ENCODE results near the gene CLRN3.

CLRN3 gene, protein sequence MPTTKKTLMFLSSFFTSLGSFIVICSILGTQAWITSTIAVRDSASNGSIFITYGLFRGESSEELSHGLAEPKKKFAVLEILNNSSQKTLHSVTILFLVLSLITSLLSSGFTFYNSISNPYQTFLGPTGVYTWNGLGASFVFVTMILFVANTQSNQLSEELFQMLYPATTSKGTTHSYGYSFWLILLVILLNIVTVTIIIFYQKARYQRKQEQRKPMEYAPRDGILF

DNA sequence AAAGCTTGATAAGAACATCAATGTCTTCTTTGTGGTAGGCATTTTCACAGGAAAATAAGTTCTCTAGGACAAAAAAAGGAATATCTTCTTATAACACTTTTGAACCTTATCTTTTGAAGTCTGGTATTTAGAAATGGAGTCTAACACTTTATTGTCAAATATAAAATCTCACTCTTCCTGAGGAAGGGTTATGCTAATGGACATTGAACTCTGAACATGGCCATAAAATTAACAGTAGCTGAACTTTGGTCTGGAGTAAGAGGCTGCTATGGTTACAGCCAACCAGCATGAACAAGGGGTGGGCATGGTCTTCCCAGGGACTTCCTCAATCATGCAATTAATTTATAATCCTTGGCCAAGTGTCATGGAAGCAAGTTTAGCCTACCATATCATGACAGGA lies at the start of gene CLRN3:
CLRN3 (minus strand) TSS at position 199 of the 400 bp plus-strand sequence; CDS start at position 42, 157 bp downstream.
- TF ChIP-seq, protein P1, sequence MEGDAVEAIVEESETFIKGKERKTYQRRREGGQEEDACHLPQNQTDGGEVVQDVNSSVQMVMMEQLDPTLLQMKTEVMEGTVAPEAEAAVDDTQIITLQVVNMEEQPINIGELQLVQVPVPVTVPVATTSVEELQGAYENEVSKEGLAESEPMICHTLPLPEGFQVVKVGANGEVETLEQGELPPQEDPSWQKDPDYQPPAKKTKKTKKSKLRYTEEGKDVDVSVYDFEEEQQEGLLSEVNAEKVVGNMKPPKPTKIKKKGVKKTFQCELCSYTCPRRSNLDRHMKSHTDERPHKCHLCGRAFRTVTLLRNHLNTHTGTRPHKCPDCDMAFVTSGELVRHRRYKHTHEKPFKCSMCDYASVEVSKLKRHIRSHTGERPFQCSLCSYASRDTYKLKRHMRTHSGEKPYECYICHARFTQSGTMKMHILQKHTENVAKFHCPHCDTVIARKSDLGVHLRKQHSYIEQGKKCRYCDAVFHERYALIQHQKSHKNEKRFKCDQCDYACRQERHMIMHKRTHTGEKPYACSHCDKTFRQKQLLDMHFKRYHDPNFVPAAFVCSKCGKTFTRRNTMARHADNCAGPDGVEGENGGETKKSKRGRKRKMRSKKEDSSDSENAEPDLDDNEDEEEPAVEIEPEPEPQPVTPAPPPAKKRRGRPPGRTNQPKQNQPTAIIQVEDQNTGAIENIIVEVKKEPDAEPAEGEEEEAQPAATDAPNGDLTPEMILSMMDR (IDR thresholded peaks at IDR 0.05) = no peak
- no peak within 1 kb of the TSS for H3K4me3 ChIP-seq
- DNase-seq (ENCODE audit: low spot score) = no peak
- no peak within 1 kb of the TSS for H3K27ac ChIP-seq

- no peak overlapping the region for H3K27ac ChIP-seq
- peak; percentile 62 for DNase-seq (ENCODE audit: low spot score)
- TF ChIP-seq, protein P1 (IDR thresholded peaks at IDR 0.05) = no peak
Observed at GRCh38 chr10:127940866-127941640, 48.3 kb upstream of the CLRN3 start.

DNA sequence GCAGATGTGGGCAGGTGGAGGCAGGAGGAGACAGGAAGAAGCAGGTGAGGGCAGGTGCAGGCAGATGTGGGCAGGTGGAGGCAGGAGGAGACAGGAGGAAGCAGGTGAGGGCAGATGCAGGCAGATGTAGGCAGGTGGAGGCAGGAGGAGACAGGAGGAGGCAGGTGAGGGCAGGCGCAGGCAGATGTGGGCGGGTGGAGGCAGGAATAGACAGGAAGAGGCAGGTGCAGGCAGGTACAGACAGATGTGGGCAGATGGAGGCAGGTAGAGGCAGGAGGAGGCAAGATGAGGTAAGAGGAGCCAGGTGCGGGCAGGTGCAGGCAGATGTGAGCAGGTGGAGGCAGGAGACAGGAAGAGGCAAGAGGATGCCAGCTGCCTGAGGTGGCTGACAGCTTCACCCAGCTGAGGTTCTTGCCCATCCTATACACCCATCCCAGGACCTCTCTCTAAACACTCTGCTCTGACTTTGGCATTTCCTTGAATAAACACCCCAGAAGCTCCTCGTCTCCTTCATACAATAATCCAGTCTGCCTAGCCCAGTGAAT lies 47.1 kb upstream of the CLRN3 start:
- TF ChIP-seq, protein P1 (IDR thresholded peaks at IDR 0.05) = no peak
- H3K27ac ChIP-seq = no peak overlapping the region
- peak; percentile 61 for DNase-seq (ENCODE audit: low spot score)
- no peak overlapping the region for H3K4me3 ChIP-seq

More at GRCh38 chr10:127940866-127941640, 48.3 kb upstream of the CLRN3 start:
- H3K4me3 ChIP-seq = no peak overlapping the region

GRCh38 chr10:127937915-127938463 lies 45.2 kb upstream of the CLRN3 start:
- DNase-seq (ENCODE audit: low spot score) = no peak
- TF ChIP-seq, protein P1 (IDR thresholded peaks at IDR 0.05) = no peak
- H3K27ac ChIP-seq = no peak overlapping the region
- no peak overlapping the region for H3K4me3 ChIP-seq

DNA sequence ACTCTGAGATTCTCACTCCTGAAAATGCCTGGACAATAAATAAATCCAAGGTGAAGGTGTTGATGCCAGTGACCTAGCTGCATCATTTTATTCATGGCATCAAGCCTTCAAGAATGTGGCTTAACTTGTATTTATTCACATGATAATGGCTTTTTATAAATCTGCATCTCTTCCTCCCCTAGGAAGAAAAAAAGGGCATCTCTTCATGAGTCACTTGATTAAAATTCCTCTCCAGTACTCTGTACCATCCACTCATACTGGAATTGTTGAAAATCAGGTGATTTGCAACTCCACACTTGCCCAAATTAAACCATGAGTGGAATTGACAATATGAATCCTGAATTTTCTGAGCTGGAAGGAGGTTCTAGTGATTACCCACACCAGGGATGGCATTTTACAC lies 44.3 kb upstream of the CLRN3 start:
- H3K27ac ChIP-seq = no peak overlapping the region
- no peak for DNase-seq (ENCODE audit: low spot score)

DNA sequence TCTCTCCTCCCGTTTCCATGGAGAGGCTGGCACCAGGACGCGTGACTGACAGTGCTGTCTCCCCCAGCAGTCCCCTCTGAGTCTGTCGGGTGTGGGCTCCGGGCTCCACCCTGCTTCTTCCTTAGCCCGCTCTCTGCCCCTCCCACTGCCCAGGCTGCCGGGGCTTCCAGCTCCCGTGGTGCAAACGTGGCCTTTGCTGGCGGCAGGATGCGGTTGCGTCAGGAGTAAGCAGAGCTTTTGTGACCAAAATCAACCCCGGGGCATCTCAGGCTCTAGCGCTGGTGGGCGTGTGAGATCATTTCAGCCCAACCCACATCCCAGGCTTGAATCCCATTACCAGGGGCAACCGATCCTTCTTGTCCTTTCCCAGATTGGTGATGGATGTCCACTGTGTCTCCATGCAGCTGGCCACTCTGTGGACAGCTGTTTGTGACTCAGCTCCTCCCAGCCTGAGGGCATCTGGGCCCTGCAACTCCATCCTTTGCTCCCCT lies 42.4 kb upstream of the CLRN3 start:
- TF ChIP-seq, protein P1 (IDR thresholded peaks at IDR 0.05) = no peak
- no peak overlapping the region for H3K27ac ChIP-seq
- peak; percentile 62 for DNase-seq (ENCODE audit: low spot score)
- no peak overlapping the region for H3K4me3 ChIP-seq

More for the DNA sequence above, 44.3 kb upstream of the CLRN3 start:
- TF ChIP-seq, protein P1 (IDR thresholded peaks at IDR 0.05) = no peak
- H3K4me3 ChIP-seq = no peak overlapping the region

Measured in coronary artery (tissue), 2 donors.